ENCODE results near the gene BLMH.

DNA sequence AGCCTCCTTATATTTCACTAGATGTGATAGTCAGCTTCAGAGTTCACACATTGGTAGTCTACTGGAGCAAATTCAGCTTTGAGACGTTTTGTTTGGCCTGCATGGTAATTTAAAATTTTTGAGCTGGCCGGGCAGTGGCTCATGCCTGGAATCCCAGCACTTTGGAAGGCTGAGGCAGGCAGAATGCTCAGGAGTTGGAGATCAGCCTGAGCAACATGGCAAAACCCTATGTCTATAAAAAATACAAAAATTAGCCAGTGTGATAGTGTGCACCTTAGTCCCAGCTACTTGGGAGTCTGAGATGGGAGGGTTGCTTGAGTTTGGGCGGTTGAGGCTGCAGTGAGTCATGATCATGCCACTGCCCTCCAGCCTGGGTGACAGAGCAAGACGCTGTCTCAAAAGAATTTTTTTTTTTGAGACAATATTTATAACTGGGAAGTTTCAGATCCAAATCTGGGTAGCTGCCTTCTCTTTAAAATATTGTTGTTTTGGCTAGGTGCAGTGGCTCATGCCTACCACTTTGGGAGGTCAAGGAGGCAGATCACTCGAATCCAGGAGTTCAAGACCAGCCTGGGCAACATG lies 4.8 kb upstream of the BLMH start:
- TF ChIP-seq, protein P1, sequence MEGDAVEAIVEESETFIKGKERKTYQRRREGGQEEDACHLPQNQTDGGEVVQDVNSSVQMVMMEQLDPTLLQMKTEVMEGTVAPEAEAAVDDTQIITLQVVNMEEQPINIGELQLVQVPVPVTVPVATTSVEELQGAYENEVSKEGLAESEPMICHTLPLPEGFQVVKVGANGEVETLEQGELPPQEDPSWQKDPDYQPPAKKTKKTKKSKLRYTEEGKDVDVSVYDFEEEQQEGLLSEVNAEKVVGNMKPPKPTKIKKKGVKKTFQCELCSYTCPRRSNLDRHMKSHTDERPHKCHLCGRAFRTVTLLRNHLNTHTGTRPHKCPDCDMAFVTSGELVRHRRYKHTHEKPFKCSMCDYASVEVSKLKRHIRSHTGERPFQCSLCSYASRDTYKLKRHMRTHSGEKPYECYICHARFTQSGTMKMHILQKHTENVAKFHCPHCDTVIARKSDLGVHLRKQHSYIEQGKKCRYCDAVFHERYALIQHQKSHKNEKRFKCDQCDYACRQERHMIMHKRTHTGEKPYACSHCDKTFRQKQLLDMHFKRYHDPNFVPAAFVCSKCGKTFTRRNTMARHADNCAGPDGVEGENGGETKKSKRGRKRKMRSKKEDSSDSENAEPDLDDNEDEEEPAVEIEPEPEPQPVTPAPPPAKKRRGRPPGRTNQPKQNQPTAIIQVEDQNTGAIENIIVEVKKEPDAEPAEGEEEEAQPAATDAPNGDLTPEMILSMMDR (IDR thresholded peaks at IDR 0.05): no peak
- no peak for TF ChIP-seq EP300 (IDR thresholded peaks at IDR 0.05)

Measured in ovary (tissue), 3 donors.